D721Med (cell line): ENCODE data around the gene MEFV.

Experiments used
- DNase-seq: peaks from one replicate; pipeline ENCODE4 v3.0.0; 2011; ENCODE audit warnings: low spot score; ENCODE audit not compliant: insufficient read length
- FAIRE-seq: peaks from 2 replicates; lab custom pipeline; 2011; peaks lifted over from hg19 to GRCh38; lab: Jason Lieb, UNC
- CTCF ChIP-seq: IDR thresholded peaks from 2 replicates; pipeline ENCODE4 v1.5.1; 2012; ENCODE audit warnings: mild to moderate bottlenecking, control low read depth; ENCODE audit not compliant: insufficient read depth; ENCODE audit errors: missing control alignments

The MEFV gene

GRCh38 chr16:3256146-3256865, at the start of gene MEFV:
MEFV (minus strand) TSS chr16:3256633; CDS start chr16:3256587, 46 bp downstream.
- no peak for FAIRE-seq
- no peak for DNase-seq
- no peak for TF ChIP-seq CTCF

- no peak for DNase-seq
- FAIRE-seq: no peak
- TF ChIP-seq CTCF: no peak
Measured at GRCh38 chr16:3306078-3306477, 49.6 kb upstream of the MEFV start.

GRCh38 chr16:3305109-3306068, 49.0 kb upstream of the MEFV start, which contains the start of the genes TIGD7 and ZNF75A:
TIGD7 (minus strand) TSS chr16:3305430; CDS start chr16:3300614, 4,816 bp downstream.
ZNF75A (plus strand) TSS chr16:3305497; CDS start chr16:3308429, 2,932 bp downstream.
- DNase-seq: peak; percentile 66
- FAIRE-seq: no peak
- TF ChIP-seq CTCF: no peak

- DNase-seq: no peak
- TF ChIP-seq CTCF: no peak
- no peak for FAIRE-seq
Measured at GRCh38 chr16:3304370-3304769, 47.9 kb upstream of the MEFV start.

- FAIRE-seq (no peak), DNase-seq (no peak)
- no peak for TF ChIP-seq CTCF
Measured at GRCh38 chr16:3295783-3296182, 39.4 kb upstream of the MEFV start.

GRCh38 chr16:3295209-3295608, 38.8 kb upstream of the MEFV start:
- DNase-seq: no peak
- no peak for FAIRE-seq
- TF ChIP-seq CTCF: no peak
